NT2/D1 (cell line): Measurements from ENCODE around the gene GSTM2.
"Not testable (repeated sequence)": the region's sequence is repeated elsewhere in the genome, so short reads cannot be mapped to it uniquely, and the experiment has no call there.

Experiments
- YY1 ChIP-seq: IDR thresholded peaks from 2 replicates; pipeline ENCODE4 v1.6.1; 2011; ENCODE audit not compliant: insufficient read length, insufficient read depth
- ZNF274 ChIP-seq: IDR thresholded peaks from 2 replicates; pipeline ENCODE4 v1.6.1; 2011; ENCODE audit warnings: mild to moderate bottlenecking, low read depth, low read length

DNA sequence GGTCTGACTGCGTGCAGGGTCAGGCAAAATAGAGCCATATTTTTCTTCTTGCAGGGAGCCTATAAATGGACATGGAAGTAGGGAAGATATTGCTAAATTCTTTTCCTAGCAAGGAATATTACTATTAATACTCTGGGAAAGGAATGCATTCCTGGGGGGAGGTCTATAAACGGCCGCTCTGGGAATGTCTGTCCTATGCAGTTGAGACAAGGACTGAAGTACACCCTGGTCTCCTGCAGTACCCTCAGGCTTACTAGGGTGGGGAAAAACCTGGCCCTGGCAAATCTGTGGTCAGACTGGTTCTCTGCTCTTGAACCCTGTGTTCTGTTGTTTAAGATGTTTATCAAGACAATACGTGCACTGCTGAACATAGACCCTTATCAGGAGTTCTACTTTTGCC, 41.1 kb downstream of the GSTM2 start:
- not testable (repeated sequence) for TF ChIP-seq ZNF274, YY1
